GM12873 (cell line): ENCODE measurements around the gene SENP2.

ENCODE experiments used
- TF ChIP-seq, protein P1 (sequence below): IDR thresholded peaks from 2 replicates; pipeline ENCODE4 v1.5.1; 2012; ENCODE audit warnings: low read depth, mild to moderate bottlenecking, moderate library complexity, low read length, control low read depth; ENCODE audit not compliant: insufficient read depth; ENCODE audit errors: missing control alignments

SENP2 gene

DNA sequence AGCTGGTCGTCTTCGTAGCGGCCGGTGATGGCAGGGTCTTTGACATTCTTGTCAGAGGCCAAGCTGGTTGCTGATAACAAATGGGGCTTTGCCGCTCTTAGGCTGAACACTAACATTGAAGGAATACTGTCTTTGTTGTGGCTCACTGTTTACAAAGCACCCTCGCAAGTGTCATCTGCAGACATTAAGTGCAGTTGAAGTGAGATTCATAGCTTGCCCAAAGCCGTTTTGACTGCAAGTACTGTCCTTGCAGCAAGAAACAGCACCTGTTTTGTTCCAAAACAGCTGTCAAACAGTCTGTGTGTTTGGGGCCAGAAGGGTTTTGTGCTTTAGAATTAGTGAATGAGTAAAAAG lies 568 bp downstream of the SENP2 start:
- TF ChIP-seq, protein P1, sequence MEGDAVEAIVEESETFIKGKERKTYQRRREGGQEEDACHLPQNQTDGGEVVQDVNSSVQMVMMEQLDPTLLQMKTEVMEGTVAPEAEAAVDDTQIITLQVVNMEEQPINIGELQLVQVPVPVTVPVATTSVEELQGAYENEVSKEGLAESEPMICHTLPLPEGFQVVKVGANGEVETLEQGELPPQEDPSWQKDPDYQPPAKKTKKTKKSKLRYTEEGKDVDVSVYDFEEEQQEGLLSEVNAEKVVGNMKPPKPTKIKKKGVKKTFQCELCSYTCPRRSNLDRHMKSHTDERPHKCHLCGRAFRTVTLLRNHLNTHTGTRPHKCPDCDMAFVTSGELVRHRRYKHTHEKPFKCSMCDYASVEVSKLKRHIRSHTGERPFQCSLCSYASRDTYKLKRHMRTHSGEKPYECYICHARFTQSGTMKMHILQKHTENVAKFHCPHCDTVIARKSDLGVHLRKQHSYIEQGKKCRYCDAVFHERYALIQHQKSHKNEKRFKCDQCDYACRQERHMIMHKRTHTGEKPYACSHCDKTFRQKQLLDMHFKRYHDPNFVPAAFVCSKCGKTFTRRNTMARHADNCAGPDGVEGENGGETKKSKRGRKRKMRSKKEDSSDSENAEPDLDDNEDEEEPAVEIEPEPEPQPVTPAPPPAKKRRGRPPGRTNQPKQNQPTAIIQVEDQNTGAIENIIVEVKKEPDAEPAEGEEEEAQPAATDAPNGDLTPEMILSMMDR: no peak

DNA sequence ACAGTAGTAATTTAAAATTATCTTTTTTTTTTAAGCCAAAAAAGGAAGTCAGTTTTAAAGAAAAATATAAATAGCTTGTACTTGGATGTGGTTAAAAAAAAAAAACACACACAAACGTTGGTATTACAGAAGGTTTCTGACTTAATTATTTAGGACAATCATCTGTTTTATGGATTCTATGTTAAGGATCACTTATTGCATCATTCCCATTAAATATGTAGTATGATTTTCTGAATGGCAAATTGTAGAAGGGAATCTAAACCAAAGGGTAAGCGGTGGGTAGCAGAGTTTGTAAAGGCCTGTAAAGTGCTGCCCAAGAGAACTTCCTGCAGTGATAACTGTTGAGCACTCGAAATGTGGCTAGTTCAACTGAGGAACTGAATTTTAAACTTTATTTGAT lies 8.0 kb downstream of the SENP2 start:
- TF ChIP-seq, protein P1: no peak

DNA sequence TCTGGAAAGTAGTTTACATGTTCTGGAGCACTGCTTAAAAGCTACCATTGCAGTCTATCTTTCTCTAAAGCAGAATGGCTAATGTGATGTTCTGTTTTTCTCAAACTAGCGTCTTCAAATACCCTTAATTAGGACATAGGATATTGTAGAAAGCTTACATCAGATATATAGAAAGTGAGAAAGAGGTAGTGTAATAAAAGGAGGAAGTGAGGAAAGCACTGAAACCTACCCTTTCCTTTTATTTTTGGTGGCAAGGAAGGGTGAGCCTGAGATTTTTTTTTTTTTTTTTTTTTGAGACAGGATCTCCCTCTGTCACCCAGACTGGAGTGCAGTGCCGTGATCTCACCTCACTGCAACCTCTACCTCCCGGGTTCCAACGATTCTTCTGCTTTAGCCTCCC lies 9.4 kb downstream of the SENP2 start:
- TF ChIP-seq, protein P1: no peak

DNA sequence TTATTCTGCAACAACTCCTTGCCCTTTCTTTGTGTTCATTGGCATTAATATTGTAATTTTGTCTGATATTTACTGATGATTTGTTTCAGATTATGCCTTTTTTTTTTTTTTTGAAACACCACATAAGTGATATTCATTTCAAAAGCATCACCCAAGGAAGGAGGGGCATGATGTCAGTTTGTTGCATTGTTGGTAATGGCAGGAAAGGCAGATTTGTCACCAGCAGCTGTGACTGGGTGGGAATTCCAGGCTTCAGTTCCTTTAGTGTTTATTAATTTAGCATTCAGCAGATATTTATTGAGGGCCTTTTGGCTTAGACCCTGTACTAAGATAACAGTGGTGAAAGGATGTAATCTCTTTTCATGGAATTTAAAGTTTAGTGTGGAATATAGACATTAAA lies 19.5 kb downstream of the SENP2 start:
- TF ChIP-seq, protein P1: no peak

DNA sequence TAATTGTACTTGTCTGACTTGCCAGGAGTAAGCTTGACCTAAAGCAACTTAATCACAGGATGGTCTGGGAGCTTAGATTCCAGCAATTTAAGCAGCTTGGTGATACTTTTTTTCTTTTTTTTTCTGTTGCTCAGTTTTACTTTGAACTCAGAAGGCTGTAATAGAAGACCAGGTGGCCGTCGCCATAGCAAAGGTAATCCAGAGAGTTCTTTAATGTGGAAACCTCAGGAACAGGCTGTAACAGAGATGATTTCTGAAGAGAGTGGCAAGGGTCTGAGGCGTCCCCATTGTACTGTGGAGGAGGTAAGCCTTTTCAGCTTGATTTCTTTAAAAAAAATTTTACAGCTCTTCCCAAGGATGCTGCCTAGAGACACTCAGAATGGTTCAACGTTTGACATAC lies 20.1 kb downstream of the SENP2 start:
- TF ChIP-seq, protein P1: no peak

DNA sequence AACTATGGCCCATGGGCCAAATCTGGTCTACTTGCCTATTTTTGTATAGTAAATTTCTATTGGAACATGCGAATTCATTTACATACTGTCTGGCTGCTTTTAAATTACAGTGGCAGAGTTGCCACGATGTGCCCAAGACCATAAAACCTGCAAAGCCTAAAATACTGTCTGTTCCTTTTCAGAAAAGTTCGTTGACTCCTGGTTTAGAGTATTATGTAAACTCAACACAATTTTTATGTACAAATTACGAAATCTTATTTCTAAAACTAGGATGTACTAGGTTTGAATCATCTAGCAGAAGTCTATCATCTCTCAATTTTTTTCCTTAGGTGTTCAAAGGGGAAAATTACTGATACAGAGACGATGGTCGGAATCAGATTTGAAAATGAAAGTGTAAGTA lies 26.9 kb downstream of the SENP2 start:
- TF ChIP-seq, protein P1: no peak

DNA sequence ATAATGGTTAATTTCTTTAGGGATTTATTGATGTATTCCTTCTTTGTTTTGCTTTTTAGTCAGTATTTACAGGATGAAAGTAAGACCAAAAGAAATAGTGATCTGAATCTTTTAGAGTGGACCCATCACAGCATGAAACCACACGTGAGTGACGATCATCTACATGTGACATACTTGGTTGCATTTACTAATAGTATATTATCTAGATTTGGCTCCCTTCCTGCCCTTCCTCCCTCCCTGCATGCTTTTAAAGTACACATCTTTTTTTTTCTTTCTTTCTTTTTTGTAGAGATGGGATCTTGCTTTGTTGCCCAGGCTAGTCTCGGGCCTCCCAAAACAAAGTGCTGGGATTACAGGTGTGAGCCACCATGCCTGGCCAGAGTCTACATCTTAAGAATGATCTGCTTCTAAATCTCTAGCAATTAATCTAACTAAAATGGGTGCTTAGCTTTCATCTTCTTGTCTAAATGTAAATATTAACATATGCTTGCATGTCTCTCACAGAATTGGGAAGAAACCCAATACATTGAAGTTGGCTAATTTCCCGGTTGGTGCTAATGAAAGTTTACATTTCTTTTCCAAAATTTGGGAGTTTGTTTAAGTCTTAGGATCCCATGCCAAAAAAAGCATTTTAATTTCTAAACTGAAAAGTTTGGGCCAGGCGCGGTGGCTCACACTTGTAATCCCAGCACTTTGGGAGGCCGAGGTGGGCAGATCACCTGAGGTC lies 38.0 kb downstream of the SENP2 start:
- TF ChIP-seq, protein P1: no peak
